ENCODE measurements around the gene IGSF21.

The IGSF21 gene

GRCh38 chr1:18107369-18108298 lies at the start of gene IGSF21:
Gene IGSF21 (plus strand): TSS chr1:18107798. CDS start chr1:18108129, 331 bp downstream.
- no peak for DNase-seq (ENCODE audit: low read depth in 2 of 2)

- no peak for DNase-seq (ENCODE audit: low read depth in 2 of 2)
Observed at GRCh38 chr1:18058206-18058921, 49.2 kb upstream of the IGSF21 start.

- DNase-seq (ENCODE audit: low read depth in 2 of 2) = no peak
Observed at GRCh38 chr1:18058981-18059605, 48.5 kb upstream of the IGSF21 start.

GRCh38 chr1:18060366-18060765 lies 47.2 kb upstream of the IGSF21 start:
- DNase-seq (ENCODE audit: low read depth in 2 of 2) = no peak

- DNase-seq (ENCODE audit: low read depth in 2 of 2) = no peak
Observed at GRCh38 chr1:18062185-18062584, 45.4 kb upstream of the IGSF21 start.

- DNase-seq (ENCODE audit: low read depth in 2 of 2) = no peak
Observed at GRCh38 chr1:18064534-18064933, 43.1 kb upstream of the IGSF21 start.

DNA sequence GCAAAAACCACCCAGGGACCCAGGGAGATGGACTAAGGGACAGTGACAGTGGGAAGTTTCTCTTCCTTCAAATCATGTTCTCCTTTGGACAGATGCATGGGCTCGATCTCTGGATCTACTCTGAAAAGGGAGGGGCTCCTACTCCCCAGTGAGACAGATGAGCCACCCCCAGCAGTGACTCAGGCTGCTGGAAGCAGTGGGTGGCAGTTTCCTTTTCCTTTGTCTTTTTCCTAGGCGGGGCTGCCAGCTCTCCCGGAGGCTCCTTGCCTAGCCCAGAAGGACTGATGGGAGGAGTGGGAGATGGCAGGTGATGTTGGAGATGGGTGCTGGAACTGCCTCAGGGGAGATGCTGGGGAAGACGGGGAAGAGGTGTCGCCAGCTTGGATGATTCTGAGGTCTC lies 41.0 kb upstream of the IGSF21 start:
- no peak for DNase-seq (ENCODE audit: low read depth in 2 of 2)

- DNase-seq (ENCODE audit: low read depth in 2 of 2) = no peak
Observed at GRCh38 chr1:18069903-18070302, 37.7 kb upstream of the IGSF21 start.

- no peak for DNase-seq (ENCODE audit: low read depth in 2 of 2)
Observed at GRCh38 chr1:18072066-18072465, 35.5 kb upstream of the IGSF21 start.

- DNase-seq (ENCODE audit: low read depth in 2 of 2) = no peak
Observed at GRCh38 chr1:18073066-18073642, 34.4 kb upstream of the IGSF21 start.

DNA sequence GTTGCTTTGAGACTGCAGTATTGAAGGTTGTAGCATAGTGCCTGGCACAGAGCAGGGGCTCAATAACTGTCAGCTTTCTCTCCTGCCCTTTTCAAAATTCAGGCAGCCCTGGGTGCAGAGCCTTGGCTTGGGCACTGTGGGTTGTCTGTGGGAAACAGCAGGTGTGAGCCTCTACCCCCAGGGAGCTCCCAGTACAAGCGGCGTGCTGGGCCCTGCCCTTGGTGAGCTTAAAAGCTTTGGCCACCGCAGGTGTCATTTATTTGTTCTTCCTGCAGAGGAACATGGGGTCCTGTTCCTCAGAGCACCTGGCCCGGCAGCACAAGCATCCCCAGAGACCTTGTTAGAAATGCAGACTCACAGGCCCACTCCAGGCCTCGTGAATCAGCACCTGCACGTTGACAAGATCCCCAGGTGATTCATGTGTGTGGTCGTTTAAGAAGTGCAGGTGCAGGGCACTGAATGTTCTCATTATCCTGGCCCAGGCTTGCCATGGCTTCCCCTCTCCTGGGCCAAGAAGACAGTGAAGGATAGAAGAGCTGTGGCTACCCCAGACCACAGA lies 29.9 kb upstream of the IGSF21 start:
- no peak for DNase-seq (ENCODE audit: low read depth in 2 of 2)

DNA sequence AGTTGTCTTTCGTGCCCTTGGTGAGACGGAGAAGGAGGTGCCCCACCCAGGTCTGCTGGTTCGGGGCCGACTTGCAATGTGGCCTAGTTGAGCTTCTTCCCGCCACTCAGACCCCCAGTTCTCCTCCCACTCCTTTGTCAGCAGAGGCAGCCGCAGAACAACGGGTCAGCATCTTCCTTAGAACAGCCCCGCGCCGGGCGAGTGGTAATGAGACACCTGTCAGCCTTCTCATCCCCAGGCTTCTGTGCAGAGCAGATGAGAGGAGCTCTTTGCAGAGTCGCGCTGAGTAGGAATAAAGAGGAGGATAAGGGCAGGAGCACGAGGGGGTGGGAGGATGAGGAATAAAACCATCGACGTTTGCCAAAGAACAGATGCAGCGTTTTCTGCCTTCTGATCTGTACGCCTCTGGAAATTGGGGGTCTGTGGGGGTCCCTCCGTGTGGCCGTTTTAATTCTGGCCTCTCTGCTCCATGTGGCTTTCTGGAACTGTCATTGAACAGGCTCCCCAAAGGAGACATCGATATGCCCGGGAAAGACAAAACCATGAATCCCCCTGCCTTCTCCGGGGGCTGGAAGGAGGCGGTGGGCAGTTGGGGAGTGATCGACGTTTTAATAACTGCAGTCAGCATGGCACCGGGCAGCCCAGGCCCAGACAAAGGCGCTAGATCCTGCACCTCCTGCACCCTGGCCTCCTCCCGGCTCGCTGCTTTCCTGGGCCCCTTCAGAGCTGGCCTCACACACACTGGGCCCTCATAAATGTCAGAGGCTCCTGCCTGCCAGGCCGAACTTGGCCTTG lies 27.5 kb upstream of the IGSF21 start:
- no peak for DNase-seq (ENCODE audit: low read depth in 2 of 2)

- DNase-seq (ENCODE audit: low read depth in 2 of 2) = no peak
Observed at GRCh38 chr1:18085387-18086074, 22.1 kb upstream of the IGSF21 start.

DNA sequence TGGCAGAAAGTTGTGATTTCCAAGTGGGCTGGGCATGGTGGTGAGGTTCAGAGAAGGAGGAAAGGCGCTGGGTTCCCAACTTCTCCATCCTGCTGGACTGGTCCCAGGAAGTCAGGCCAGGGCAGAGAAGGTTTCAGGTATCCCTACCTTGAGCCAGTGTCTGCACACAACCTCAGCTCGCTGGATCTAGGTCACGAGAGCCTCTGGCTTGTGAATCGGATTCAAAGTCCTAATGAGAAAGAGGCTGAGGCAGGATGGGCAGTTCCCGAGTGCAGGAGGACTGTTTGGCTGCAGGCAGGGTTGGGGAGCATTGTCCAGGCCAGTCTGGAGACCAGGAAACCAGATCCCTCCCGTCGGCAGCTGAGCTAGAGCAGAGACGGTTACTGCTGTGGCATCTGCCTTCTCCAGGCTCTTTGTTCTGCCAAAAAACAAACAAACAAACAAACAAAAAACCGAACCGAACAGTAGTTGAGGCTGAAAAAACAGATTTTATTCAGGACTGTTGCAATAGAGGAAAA lies 19.5 kb upstream of the IGSF21 start:
- no peak for DNase-seq (ENCODE audit: low read depth in 2 of 2)

DNA sequence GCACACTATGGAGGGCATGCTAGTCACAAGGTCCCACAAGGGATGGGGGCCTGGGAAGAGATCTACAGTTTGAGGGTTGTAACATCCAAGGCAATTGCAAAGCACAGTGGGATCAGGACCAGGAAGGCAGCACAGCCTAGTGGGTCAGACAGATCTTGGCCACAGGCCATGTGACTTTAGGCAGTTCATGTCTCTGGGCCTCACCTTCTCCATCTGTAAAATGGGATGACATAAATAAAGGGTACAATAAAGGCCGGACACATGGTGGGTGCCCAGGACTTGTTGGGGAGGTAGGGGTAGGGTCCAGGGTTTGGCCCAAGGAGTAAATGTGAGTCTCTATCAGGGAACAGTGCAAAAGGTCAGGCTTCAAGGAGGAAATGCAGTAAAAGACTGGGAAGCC lies 18.1 kb upstream of the IGSF21 start:
- DNase-seq (ENCODE audit: low read depth in 2 of 2) = no peak

DNA sequence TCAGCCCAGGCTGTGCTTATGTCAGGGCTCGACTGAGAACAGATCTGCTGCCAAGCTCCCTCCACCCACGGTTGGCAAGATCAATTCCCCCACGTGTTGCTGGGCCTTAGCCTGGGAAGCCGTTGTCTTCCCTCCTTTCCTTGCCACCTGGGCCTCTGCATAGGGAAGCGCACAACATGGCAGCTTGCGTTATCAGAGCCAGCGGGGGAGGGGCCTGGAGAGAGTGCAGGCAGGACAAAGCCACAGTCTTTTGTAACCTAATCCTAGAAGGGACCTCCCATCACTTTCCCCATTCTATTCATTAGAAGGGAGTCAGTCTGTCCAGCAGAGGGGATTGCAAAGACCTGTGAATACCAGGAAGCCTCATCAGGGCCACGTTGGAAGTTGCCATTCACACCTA lies 17.0 kb upstream of the IGSF21 start:
- no peak for DNase-seq (ENCODE audit: low read depth in 2 of 2)

DNA sequence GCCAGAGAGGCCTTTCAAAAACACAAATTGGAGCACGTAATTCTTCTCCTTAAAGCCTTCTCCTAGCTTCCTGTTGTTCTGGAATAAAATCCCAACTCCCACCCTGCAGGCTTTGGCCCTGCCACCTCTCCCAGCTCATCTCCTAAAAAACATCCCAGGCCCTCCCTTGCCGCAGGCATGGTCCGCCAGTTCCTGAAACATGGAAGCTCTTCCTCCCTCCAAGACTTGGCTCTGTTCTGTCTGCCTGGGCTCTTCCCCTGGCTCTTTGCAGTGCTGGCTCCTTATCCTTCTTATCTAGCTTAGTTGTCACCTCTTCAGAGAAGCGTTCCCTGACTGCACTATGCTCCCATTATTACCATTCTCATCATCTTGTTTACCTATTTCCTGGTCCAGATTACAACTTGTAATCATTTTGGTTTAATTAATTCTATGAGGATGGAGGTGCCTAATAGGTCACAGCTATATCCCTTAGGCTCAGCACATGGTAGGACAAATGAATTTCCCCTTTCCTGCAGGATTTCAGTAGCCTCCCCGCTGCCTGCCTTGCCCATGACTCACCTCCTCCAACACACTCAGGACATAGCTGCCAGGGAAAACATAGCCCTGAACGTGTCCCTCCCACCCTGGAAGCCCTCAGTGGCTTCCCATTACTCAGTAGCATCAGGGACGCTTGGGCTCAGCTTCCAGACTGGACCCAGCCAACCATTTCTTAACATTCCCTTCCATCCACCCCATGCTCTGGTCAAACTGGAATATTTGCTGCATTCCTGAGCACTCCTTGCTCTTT lies 15.7 kb upstream of the IGSF21 start:
- no peak for DNase-seq (ENCODE audit: low read depth in 2 of 2)

DNA sequence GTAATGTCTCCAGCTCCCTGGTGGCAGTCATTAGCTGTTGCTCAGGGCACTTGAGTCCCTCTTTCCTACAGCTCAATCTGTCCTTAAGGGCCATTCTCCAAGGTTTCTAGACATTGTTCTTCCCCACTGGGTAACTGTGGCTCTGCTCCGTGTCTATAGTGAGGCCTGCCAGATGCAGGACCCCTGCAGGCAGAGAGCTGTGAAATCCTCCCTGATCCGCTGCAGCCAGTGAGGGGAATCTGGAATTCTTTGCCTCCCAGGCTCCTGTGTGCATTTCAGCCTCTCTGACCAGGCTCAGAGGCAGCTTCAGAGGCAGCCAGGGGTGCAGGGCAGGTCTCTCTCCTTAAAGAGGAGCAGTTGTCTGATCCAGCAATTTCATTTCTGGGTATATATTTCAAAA lies 14.4 kb upstream of the IGSF21 start:
- no peak for DNase-seq (ENCODE audit: low read depth in 2 of 2)

DNA sequence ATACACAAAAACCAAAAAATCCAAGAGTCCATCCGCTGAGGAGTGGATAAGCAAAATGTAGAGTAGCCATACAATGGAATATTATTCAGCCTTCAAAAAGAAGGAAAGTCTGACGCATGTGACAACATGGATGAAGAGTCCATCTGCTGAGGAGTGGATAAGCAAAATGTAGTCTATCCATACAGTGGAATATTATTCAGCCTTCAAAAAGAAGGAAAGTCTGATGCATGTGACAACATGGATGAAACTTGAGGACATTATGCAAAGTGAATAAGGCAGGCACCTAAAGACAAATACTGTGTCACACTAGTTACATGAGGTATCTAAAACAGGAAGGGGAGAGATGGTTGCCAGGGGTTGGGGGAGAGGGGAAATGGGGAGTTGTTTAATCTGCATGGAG lies 14.0 kb upstream of the IGSF21 start:
- DNase-seq (ENCODE audit: low read depth in 2 of 2) = no peak
